HG03575 (cell line): ENCODE measurements around the gene TAF4.
"Not testable (repeated sequence)": the region's sequence is repeated elsewhere in the genome, so short reads cannot be mapped to it uniquely, and the experiment has no call there.

ENCODE experiments used
- ATAC-seq: cut with Tn5 transposase; IDR thresholded peaks from one replicate; pipeline ENCODE4 v1.9.1; 2021; ENCODE audit not compliant: unreplicated experiment, insufficient number of reproducible peaks, low FRiP score; ENCODE audit errors: extremely low read depth

TAF4 gene

GRCh38 chr20:62060631-62061541 lies 4.8 kb downstream of the TAF4 start:
- ATAC-seq, result no peak

DNA sequence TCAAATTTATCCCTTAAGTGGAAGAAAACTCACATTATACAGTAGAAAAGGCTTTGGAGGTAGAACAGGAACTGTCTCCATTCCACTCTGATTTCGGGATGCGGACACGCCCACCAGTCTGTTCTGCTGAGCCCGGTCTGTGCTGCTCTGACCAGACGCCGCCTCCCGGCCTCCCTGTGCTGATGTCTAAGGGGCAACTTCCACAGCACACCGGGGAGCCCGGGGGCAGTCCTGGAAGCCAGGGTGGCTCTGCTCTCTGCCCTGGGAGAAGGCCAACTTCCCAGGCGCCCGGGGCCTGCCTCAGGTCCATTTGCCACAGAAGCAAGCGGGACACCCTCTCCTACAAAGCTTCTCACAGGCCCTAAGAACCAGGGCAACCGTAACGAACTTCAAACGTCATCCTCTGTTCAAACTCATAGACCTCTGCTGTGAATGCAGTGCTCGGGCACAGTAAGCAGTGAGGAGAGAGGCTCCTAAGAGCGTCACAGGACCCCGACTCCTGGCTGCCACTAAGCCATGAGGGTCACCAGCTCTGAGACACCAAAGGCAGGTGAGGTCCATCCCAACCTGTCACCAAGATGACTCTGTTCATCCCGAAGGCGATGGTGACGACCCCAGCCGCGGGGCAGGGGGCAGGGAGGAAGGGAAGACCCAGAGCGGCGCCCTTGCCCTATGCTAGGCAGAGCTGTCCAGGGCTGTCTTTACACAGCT lies 5.6 kb downstream of the TAF4 start:
- ATAC-seq, result no peak

DNA sequence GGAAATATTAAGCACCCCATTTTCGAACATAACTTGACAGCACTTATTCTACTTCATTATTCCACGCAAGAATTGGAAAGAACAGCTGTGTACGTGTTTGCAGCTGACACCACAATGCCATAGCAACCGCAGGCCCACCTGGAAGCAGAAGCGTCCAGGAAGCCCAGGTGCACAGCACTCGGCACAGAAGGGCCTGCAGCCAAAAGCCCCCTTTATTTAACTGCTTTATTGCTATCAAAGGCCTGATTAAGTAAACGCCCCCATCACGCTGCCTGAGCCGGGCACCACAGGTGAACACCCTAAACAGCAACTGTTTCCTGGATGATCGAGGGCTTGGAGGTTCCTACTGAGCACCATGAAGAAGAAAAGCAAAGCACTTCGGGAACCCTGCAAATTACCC lies 6.3 kb downstream of the TAF4 start:
- no peak for ATAC-seq

DNA sequence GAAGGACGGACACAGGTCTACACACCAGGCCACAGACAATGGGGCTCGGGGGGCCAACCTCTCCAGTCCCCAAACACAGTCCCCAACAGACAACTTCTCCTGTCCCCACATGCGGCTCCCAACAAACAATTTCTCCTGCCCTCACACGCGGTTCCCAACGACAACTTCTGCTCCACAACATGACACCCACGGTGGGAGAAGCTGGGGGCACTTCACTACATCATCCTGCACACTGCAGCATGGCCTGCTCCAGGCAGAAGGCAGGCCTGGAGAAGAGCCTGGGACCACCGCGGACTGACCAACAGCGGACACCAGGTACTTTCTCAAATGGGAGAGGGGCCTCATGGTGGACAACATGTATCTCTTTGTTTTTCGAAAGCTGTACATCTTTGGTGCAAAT lies 6.7 kb downstream of the TAF4 start:
- ATAC-seq, result no peak

GRCh38 chr20:62056975-62057374 lies 8.7 kb downstream of the TAF4 start:
- ATAC-seq, result no peak

DNA sequence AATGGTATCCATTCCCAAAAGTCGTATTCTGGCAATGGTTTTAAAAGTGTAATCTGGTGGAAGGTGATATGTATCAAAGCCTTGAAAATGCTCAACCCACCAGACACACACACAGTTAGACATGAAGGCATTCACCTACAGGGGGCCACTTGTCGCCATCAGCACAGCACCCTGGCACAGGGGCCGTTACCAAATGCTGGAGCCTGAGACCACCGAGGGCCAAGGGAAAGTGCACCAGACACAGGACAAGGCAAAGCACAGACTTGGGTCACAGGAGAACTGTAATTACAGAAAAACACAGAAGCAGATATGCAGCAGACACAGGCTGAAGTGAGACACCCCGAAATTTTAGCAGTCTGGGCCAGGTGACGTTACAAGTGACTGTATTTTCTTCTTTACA lies 9.3 kb downstream of the TAF4 start:
- no peak for ATAC-seq

GRCh38 chr20:62055862-62056115 lies 9.9 kb downstream of the TAF4 start:
- ATAC-seq, result not testable (repeated sequence)

GRCh38 chr20:62055106-62055861 lies 10.4 kb downstream of the TAF4 start:
- no peak for ATAC-seq

DNA sequence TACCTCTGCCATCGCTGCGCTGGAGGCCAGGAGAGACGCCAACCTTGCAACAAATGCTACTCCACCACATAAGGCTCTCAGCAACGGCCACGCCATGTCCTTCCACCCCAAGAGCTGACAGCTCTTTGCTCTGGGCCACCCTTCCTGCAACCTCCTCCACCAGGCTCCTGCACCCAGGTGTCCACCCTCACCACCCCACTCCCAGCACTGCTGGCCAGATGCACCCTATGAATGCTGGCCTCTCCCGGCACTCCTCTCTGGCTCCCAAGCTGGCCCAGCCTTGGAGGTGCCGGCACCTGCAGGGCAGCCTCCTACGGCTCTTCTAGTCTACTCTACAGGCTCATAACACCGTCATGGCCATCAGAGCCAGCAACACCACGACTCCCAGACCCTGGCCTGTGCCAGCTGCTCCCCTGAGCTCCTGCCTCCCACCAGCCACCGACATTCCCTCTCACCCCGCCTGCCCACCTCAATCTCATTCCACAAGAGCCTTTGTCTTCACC lies 11.2 kb downstream of the TAF4 start:
- ATAC-seq, result no peak

GRCh38 chr20:62053465-62054196 lies 12.1 kb downstream of the TAF4 start:
- ATAC-seq, result no peak

GRCh38 chr20:62052842-62053464 lies 12.7 kb downstream of the TAF4 start:
- no peak for ATAC-seq

DNA sequence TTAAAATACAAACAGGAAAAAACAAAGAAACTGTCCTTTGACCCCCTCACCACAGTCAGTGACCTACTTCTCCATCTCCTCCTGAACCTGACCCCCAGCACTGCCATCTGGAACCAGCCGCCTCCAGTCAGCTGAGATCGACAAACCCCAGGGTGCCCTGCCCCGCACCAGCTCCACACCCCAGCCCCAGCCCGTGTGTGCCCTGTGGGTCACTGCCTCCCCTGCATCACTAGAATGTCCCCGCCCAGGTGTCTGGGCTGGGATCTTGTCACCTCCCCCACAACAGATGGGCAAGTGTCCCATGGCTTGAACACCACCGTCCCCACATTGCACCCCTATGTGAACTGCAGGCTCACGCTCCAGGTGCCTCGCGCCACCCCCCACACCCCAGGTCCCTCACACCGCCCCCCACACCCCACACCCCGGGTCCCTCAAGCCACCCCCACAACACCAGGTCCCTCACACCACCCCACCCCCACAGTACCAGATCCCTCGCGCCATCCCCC lies 13.3 kb downstream of the TAF4 start:
- no peak for ATAC-seq

DNA sequence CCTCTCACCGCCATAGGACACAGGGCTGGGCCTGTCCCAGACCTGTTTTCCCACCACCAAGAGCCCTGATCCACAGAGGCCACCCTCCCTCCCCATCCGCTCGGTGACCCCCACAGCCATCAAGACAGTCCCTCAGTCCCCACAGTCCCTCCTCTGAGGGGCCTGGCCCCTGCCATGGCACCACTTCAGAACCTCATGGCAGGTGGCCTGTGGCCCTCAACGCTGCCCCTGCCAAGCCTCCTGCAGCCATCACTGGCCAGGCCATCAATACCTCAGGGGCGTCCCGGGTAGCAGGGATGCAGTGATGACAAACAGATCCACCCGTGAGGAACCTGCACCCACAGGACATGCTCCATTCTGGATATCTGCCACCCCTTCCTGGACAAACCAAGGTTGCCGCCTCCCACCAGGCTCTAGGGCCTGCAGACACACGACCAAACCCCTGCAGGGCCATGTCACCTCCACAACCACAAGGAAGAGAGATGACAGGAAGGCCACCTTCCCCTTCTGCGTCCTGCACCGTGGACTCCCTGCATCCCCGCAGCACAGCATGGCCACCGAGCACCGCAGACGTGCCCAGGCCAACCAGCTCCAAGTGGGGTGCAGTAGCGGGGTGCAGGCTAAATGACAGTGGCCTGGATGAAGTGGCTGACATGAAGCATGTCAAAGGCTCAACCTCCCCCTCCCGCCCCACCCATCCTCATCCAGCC lies 14.0 kb downstream of the TAF4 start:
- no peak for ATAC-seq

GRCh38 chr20:62051144-62051543 lies 14.5 kb downstream of the TAF4 start:
- ATAC-seq, result no peak

DNA sequence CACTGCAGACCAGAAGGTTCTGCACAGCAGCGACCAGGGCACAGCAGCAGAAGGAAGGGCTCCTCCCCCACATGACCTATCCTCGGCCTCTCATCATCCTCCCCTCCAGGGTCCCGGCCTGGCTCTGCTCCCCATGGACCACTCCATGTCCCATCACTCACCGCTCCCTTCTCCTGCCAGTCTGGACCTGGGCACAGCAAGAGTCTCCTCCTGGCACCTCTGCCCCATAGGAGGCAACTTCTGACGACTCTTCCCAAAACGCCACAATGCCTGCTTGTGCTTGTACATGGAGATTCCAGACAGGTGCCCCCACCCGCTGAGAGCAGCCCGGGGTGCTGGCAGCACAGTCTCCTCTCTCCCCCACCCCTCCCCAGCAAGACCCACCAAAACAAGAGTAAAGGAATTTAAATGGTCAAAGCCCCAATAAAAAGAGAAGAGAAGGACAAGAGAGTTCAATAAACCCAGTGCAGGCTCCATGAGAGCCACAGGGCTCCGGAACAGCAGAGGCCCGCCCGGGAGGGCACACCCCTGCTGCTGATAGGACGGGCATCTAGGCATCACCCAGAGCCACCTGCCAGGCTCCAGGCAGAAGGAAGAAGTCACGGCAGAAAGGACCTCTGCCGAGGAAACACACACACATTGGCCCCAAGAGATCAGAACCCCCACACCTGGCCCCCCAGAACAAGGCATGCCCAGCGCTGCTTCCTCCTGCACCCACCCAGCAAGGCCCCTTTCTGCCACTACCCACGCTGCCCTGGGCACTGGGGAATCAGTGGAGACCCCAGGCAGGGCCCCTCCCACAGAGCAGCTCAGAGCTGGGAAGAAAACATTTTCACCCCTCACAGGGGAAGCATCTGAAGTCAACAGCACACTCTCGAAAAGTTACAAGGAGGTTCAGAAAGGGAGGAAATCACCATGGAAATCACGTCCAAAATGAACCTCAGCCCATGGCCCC lies 15.2 kb downstream of the TAF4 start:
- no peak for ATAC-seq

DNA sequence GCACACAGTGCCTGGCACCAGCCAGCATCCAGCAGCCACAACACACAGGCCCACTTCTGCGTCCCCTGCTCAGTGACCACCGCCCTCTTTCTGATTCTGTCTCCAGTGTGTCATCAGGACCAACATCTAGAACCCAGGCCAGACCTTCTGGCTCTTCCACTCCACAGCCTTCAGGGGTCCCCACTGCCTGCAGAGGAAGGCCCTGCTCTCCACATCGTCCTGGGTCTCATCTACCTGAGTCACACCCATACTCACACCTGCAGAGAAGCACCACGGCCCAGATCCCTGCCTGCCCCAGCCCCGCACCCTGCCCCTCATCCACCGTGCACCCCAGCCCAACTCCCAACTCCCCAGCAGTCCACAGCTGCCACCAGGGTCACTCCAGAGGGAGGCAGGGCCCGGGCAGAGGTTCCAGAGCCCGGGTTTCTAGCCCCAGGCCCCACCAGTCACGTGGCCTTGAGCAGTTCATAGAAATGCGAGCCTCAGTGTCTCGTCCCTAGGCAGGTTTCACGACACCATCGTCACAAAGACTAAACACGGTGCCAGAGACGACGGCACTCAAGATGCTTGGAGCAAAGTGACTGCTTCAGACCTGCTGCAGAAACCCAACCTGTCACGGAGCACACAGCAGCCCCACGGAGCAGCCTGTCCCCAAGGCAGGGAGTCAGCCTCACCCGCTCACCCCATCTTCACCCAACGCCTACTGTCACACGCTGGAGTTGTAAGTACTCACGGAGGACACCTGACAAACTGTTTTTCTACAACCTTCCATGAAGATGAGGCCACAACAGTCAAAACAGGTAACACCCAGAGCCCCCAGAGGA lies 16.1 kb downstream of the TAF4 start:
- no peak for ATAC-seq
